Right lobe of liver (tissue), 6 donors: ENCODE measurements around the gene CD151. TPM values are rescaled to one million over a fixed set of nuclear protein-coding genes. Genes with fewer than 3 reads are reported as not detected.

Experiments
- ATAC-seq, 4 donors: fragments of 200-7000 bp; cut with Tn5 transposase; one replicate each; pipeline ENCODE4 v1.9.1; 2020; ENCODE audit warnings: mild to moderate bottlenecking in 4 of 4, moderate library complexity in 4 of 4
- DNase-seq, 3 donors: peaks; one replicate each; pipeline ENCODE4 v3.0.0-alpha.2; 2020
- H3K27ac ChIP-seq, 3 donors: fragments of 200-600 bp; one replicate each; pipeline ENCODE4 v1.8.0; 2022
- H3K27me3 ChIP-seq, 2 donors: fragments of 200-600 bp; one replicate each; pipeline ENCODE4 v1.8.0; 2022
- H3K36me3 ChIP-seq, 4 donors: fragments of 200-600 bp; sonication (generic) in 1 of 4; one replicate each; pipeline versions ENCODE4 v1.5.1 to v1.8.0; 2017 to 2022; ENCODE audit warnings: control low read depth in 1 of 4
- H3K4me1 ChIP-seq, 4 donors: fragments of 200-600 bp; sonication (generic) in 1 of 4; one replicate each; pipeline versions ENCODE4 v1.5.1 to v1.8.0; 2017 to 2022; ENCODE audit warnings: control low read depth in 1 of 4
- H3K4me3 ChIP-seq, 3 donors: fragments of 200-600 bp; one replicate each; pipeline ENCODE4 v1.8.0; 2022
- H3K9me3 ChIP-seq, 4 donors: fragments of 200-600 bp; sonication (generic) in 1 of 4; one replicate each; pipeline versions ENCODE4 v1.5.1 to v1.8.0; 2017 to 2022; ENCODE audit warnings: control low read depth in 1 of 4
- POLR2A ChIP-seq: fragments of 450-650 bp; IDR thresholded peaks from one replicate; pipeline ENCODE4 v1.6.1; 2017; ENCODE audit warnings: antibody characterized with exemption, mild to moderate bottlenecking
- WGBS: methylation state at CpG from one replicate; pipeline ENCODE4 v1.1.6; 2018; ENCODE audit warnings: low coverage, low lambda C conversion rate; ENCODE audit not compliant: insufficient coverage; ENCODE audit errors: missing lambda C conversion rate; 5-methylcytosine and 5-hydroxymethylcytosine counted together
- intact Hi-C, 2 donors: fragments of 100-400 bp; cut with DNase I; formaldehyde crosslinking; loops; one replicate each; pipeline versions ENCODE4 v1.11.2 to v1.14.1; 2022
- total RNA-seq, 6 experiments: library from RNA; depleted of rRNA in 2 of 6; stranded (reverse); fragments of >200 nt in 2 of 6; fragmentation: NEBNext Ultra II Directional in 3 of 6; extraction: Animal tissue kit (Norgen Biotek cat#: 25700) in 3 of 6; gene quantifications; one replicate each; pipeline versions ENCODE4 v1.1.0 to v1.2.4, GENCODE V29; 2016 to 2023
- TF ChIP-seq, protein P1 (sequence below), 4 donors: fragments of 200-600 bp in 3 of 4; fragments of 450-650 bp in 1 of 4; IDR thresholded peaks; one replicate each; pipeline versions ENCODE4 v1.5.1 to v1.8.0; 2016 to 2022; ENCODE audit warnings: antibody characterized with exemption in 4 of 4, mild to moderate bottlenecking in 2 of 4
- donor health status: DM: no; HTN: yes; CAD: no.
- donor health status: DM: no; HTN: no; CAD: no.
- donor health status: DM: no; HTN: no; CAD: no.
- donor health status: DM: no; HTN: yes; CAD: no.
- donor health status: DM: no; HTN: yes; CAD: no.

CD151 gene
- total RNA-seq, 6 experiments from 2014 or later = 70.8 to 156 (median 135) TPM

DNA sequence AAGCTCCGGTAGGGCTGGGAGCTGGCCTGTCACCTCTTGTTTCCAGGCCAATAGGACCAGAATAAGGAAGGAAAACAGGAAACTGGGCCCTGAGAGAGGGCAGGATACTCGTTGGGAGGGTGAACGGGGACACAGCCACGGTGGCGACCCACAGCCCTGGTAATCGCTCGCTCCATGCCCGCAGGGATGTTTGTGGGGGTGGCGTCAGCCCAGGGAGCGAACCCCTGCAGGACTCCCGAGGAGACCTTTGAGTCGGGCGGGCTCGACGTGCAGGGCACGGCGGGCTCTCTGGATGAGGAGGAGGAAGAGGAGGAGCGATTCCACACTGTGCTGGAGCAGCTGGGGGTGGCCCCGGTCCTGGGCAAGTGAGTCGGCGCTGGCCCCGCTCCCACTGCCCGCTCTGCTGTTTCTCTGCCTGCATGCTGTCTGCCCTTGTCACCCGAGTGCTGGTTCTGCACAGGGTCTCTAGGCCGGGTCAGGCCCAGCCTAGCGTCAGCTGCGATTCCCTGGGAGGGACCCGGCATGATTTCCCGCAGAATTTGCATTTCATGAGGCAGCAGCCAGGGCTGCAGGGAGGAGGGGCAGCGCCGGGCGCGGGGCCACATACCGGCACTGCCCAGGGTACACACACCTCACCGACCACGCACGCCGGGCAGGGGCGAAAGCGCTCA is 3.4 kb upstream of the CD151 start:
- WGBS = 3% methylated on average over 10 of the region's 40 CpGs
- Histone ChIP-seq H3K4me3 (peak overlapping the region; percentile 2 to 35 (median 32)), H3K9me3 (no peaks in the 10 kb centered on the region), H3K27ac (peak overlapping the region in 2 of 3 donors; percentile 5 to 30), H3K36me3 (peaks cover 0 to 7% (median 4%) of the 10 kb centered on the region in 4 donors), H3K27me3 (no peaks in the 10 kb centered on the region), H3K4me1 (peaks cover 0 to 79% (median 34%) of the 10 kb centered on the region in 4 donors)
- intact Hi-C loops = no loop called here
- DNase-seq = peak in 1 of 3 donors; percentile 70
- peak; percentile 2 to 47 (median 14) for ATAC-seq
- TF ChIP-seq, protein P1, sequence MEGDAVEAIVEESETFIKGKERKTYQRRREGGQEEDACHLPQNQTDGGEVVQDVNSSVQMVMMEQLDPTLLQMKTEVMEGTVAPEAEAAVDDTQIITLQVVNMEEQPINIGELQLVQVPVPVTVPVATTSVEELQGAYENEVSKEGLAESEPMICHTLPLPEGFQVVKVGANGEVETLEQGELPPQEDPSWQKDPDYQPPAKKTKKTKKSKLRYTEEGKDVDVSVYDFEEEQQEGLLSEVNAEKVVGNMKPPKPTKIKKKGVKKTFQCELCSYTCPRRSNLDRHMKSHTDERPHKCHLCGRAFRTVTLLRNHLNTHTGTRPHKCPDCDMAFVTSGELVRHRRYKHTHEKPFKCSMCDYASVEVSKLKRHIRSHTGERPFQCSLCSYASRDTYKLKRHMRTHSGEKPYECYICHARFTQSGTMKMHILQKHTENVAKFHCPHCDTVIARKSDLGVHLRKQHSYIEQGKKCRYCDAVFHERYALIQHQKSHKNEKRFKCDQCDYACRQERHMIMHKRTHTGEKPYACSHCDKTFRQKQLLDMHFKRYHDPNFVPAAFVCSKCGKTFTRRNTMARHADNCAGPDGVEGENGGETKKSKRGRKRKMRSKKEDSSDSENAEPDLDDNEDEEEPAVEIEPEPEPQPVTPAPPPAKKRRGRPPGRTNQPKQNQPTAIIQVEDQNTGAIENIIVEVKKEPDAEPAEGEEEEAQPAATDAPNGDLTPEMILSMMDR (IDR thresholded peaks at IDR 0.05) = no peak
- TF ChIP-seq POLR2A = no peak

GRCh38 chr11:829847-830294 is 2.9 kb upstream of the CD151 start:
- intact Hi-C loops = no loop called here
- Histone ChIP-seq H3K27ac (peak overlapping the region in 2 of 3 donors; percentile 5 to 30), H3K4me1 (peaks cover 0 to 79% (median 33%) of the 10 kb centered on the region in 4 donors), H3K4me3 (peak overlapping the region; percentile 2 to 35 (median 32)), H3K36me3 (peaks cover 0 to 2% (median under 1%) of the 10 kb centered on the region in 4 donors), H3K9me3 (no peaks in the 10 kb centered on the region), H3K27me3 (no peaks in the 10 kb centered on the region)
- TF ChIP-seq, protein P1 (IDR thresholded peaks at IDR 0.05) = no peak
- peak; percentile 32 for TF ChIP-seq POLR2A
- DNase-seq (no peak), ATAC-seq (no peak)
- no CpG with 5 or more reads among the region's 39 CpGs for WGBS

DNA sequence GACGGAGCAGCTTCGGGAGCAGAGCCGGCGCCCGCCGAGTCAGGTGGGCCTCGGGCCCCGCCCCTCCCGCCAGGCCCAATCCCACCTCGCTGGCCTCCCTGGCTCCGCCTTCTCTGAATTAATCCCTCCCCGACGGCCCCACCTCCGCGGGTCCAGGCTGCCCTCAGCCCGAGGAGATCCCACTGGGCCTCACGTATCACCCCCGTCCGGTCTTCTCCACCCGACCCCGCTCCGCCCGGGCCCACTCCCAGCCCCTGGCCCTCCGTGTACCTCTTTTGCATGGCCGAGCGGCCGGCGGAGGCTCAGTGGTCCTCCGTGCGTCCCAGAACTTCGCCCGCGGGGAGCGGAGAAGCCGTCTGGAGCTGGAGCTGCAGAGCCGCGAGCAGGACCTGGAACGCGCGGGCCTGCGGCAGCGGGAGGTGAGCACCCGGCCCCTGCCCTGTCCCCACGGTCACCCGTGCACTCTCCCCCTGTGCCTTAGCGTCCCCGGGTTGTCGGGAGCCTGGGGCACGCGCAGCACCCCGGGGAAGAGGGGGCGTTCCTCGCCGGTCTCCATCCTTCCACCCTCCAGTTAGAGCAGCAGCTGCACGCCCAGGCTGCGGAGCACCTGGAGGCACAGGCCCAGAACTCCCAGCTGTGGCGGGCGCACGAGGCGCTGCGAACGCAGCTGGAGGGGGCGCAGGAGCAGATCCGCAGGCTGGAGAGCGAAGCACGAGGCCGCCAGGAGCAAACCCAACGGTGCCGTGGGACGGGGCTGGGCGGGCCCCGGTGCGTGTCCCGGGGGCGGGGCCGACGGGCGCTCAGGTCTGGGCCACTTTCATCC is 2.2 kb upstream of the CD151 start:
- peak overlapping the region; percentile 2 to 35 (median 32) for H3K4me3 ChIP-seq
- H3K4me1 ChIP-seq = peaks cover 0 to 78% (median 32%) of the 10 kb centered on the region in 4 donors
- H3K27me3 ChIP-seq = no peaks in the 10 kb centered on the region
- intact Hi-C loops = no loop called here
- WGBS = under 1% methylated on average over 15 of the region's 78 CpGs
- TF ChIP-seq, protein P1 (IDR thresholded peaks at IDR 0.05) = no peak
- TF ChIP-seq POLR2A = no peak
- ATAC-seq (peak; percentile 30 to 55 (median 40)), DNase-seq (peak; percentile 73 to 85 (median 82))
- H3K9me3 ChIP-seq = no peaks in the 10 kb centered on the region
- no peaks in the 10 kb centered on the region for H3K36me3 ChIP-seq
- H3K27ac ChIP-seq = no peak overlapping the region

GRCh38 chr11:831118-831864 is 1.5 kb upstream of the CD151 start:
- no peak for TF ChIP-seq POLR2A
- TF ChIP-seq, protein P1 (IDR thresholded peaks at IDR 0.05) = no peak
- no peaks in the 10 kb centered on the region for H3K9me3 ChIP-seq
- 68% methylated on average over 10 of the region's 31 CpGs for WGBS
- no peak for ATAC-seq
- H3K27ac ChIP-seq = no peak overlapping the region
- DNase-seq = no peak
- H3K27me3 ChIP-seq = no peaks in the 10 kb centered on the region
- H3K4me3 ChIP-seq = no peak overlapping the region
- peaks cover 0 to 70% (median 29%) of the 10 kb centered on the region in 4 donors for H3K4me1 ChIP-seq
- no peaks in the 10 kb centered on the region for H3K36me3 ChIP-seq
- intact Hi-C loops = no loop called here
